Uterus (tissue), 4 donors: ENCODE results near the gene IFI27L2. TPM values are rescaled to one million over a fixed set of nuclear protein-coding genes. Genes with fewer than 3 reads are reported as not detected.

Experiments used
- total RNA-seq, 4 donors: library from RNA; depleted of rRNA in 3 of 4; stranded (reverse); fragments of >200 nt in 3 of 4; gene quantifications; one replicate each; pipeline versions ENCODE4 v1.1.0 to v1.2.4, GENCODE V29; 2014 to 2023
- donor health status: DM: yes; HTN: yes; CAD: no.

The IFI27L2 gene
- total RNA-seq, 4 donors from 2014 or later = 14.3 to 111 (median 45.0) TPM

Other genes starting within 250 kb of the IFI27L2 start
- under 1 TPM in 1 of 4 donors, not detected in 3; 0.48 TPM for gene FAM181A, start 202.3 kb downstream of the IFI27L2 start, total RNA-seq
- 10 to 100 TPM; 11.8 to 84.1 (median 21.0) TPM for gene ASB2, start 153.0 kb downstream of the IFI27L2 start, total RNA-seq
- not detected for gene CCDC197, start 132.3 kb downstream of the IFI27L2 start, total RNA-seq
- gene OTUB2, start 103.3 kb downstream of the IFI27L2 start, total RNA-seq = 1 to 10 TPM in 1 of 4 donors, under 1 TPM in 1, not detected in 2; 0.37 to 3.8 TPM
- 100 to 1,000 TPM in 3 of 4 donors, 10 to 100 TPM in 1; 55.6 to 223 (median 116) TPM for gene DDX24, start 48.4 kb downstream of the IFI27L2 start, total RNA-seq
- 10 to 100 TPM in 2 of 4 donors, 1 to 10 TPM in 2; 7.1 to 32.8 (median 14.3) TPM for gene IFI27L1, start 48.3 kb downstream of the IFI27L2 start, total RNA-seq
- 100 to 1,000 TPM in 2 of 4 donors, 10 to 100 TPM in 1, 1 to 10 TPM in 1; 5.6 to 390 (median 196) TPM for gene IFI27, start 18.9 kb downstream of the IFI27L2 start, total RNA-seq
- 1 to 10 TPM in 3 of 4 donors, under 1 TPM in 1; 0.59 to 4.1 (median 2.0) TPM for gene PPP4R4, start 44.7 kb upstream of the IFI27L2 start, total RNA-seq
- not detected for gene SERPINA10, start 163.7 kb upstream of the IFI27L2 start, total RNA-seq
- gene SERPINA6, start 193.7 kb upstream of the IFI27L2 start, total RNA-seq = under 1 TPM in 1 of 4 donors, not detected in 3; 0.76 TPM
- not detected for gene SERPINA2, start 237.1 kb upstream of the IFI27L2 start, total RNA-seq